Smooth muscle cell of the brain vasculature (primary cell): Measurements from ENCODE around the gene SMAD1.

Experiments
- DNase-seq: peaks from one replicate; pipeline ENCODE4 v3.0.0-alpha.2; 2012; ENCODE audit warnings: low read depth, low spot score

The SMAD1 gene

GRCh38 chr4:145488310-145488709, 6.7 kb downstream of the SMAD1 start:
- no peak for DNase-seq

- no peak for DNase-seq
Measured at GRCh38 chr4:145489556-145489955, 7.9 kb downstream of the SMAD1 start.

- DNase-seq = no peak
Measured at GRCh38 chr4:145490361-145490760, 8.7 kb downstream of the SMAD1 start.

GRCh38 chr4:145490796-145491195, 9.1 kb downstream of the SMAD1 start:
- DNase-seq = no peak

- DNase-seq = no peak
Measured at GRCh38 chr4:145492376-145492775, 10.7 kb downstream of the SMAD1 start.

- DNase-seq = no peak
Measured at GRCh38 chr4:145493166-145493565, 11.5 kb downstream of the SMAD1 start.

- DNase-seq = no peak
Measured at GRCh38 chr4:145494666-145495270, 13.1 kb downstream of the SMAD1 start.

- no peak for DNase-seq
Measured at GRCh38 chr4:145496292-145496691, 14.6 kb downstream of the SMAD1 start.

GRCh38 chr4:145497199-145498149, 15.8 kb downstream of the SMAD1 start:
- DNase-seq = no peak

- no peak for DNase-seq
Measured at GRCh38 chr4:145498430-145498829, 16.8 kb downstream of the SMAD1 start.

GRCh38 chr4:145501051-145501660, 19.5 kb downstream of the SMAD1 start:
- DNase-seq = no peak

GRCh38 chr4:145502809-145503208, 21.2 kb downstream of the SMAD1 start:
- no peak for DNase-seq

GRCh38 chr4:145503486-145504072, 21.9 kb downstream of the SMAD1 start:
- DNase-seq = no peak

GRCh38 chr4:145505995-145506394, 24.3 kb downstream of the SMAD1 start:
- no peak for DNase-seq

GRCh38 chr4:145507636-145508035, 26.0 kb downstream of the SMAD1 start:
- no peak for DNase-seq

GRCh38 chr4:145511913-145512522, 30.4 kb downstream of the SMAD1 start:
- no peak for DNase-seq

- no peak for DNase-seq
Measured at GRCh38 chr4:145513020-145513621, 31.5 kb downstream of the SMAD1 start.

GRCh38 chr4:145520172-145520571, 38.5 kb downstream of the SMAD1 start:
- DNase-seq = no peak

GRCh38 chr4:145521282-145521681, 39.6 kb downstream of the SMAD1 start:
- no peak for DNase-seq

- DNase-seq = no peak
Measured at GRCh38 chr4:145523117-145523516, 41.5 kb downstream of the SMAD1 start.

- DNase-seq = no peak
Measured at GRCh38 chr4:145524552-145524951, 42.9 kb downstream of the SMAD1 start.
